Measurements from ENCODE around the gene MBD3L5. TPM values are rescaled to one million over a fixed set of nuclear protein-coding genes. Genes with fewer than 3 reads are reported as not detected.
"Not testable (repeated sequence)": the region's sequence is repeated elsewhere in the genome, so short reads cannot be mapped to it uniquely, and the experiment has no call there.

Gene MBD3L5
- total RNA-seq, 1 donor from 2014 or later: not detected

GRCh38 chr19:7063339-7063738, 33.0 kb downstream of the MBD3L5 start:
- TF ChIP-seq CTCF (IDR thresholded peaks at IDR 0.05): no peak
- Mint-ChIP-seq H3K4me1 (ENCODE audit: unreplicated experiment) (peaks cover 9% of the 10 kb centered on the region), H3K9me3 (ENCODE audit: unreplicated experiment) (no peaks in the 10 kb centered on the region), H3K27ac (ENCODE audit: unreplicated experiment) (no peak overlapping the region), H3K4me3 (ENCODE audit: unreplicated experiment) (no peak overlapping the region), H3K36me3 (ENCODE audit: unreplicated experiment) (no peaks in the 10 kb centered on the region), H3K27me3 (ENCODE audit: unreplicated experiment) (no peaks in the 10 kb centered on the region)
- no peak for DNase-seq (ENCODE audit: extremely low spot score, unreplicated experiment)

GRCh38 chr19:7063764-7064418, 33.5 kb downstream of the MBD3L5 start:
- H3K4me3 Mint-ChIP-seq (ENCODE audit: unreplicated experiment): no peak overlapping the region
- no peak for DNase-seq (ENCODE audit: extremely low spot score, unreplicated experiment)
- no peaks in the 10 kb centered on the region for H3K27me3 Mint-ChIP-seq (ENCODE audit: unreplicated experiment)
- TF ChIP-seq CTCF (IDR thresholded peaks at IDR 0.05): no peak
- no peaks in the 10 kb centered on the region for H3K9me3 Mint-ChIP-seq (ENCODE audit: unreplicated experiment)
- H3K4me1 Mint-ChIP-seq (ENCODE audit: unreplicated experiment): peaks cover 12% of the 10 kb centered on the region
- no peak overlapping the region for H3K27ac Mint-ChIP-seq (ENCODE audit: unreplicated experiment)
- H3K36me3 Mint-ChIP-seq (ENCODE audit: unreplicated experiment): no peaks in the 10 kb centered on the region

GRCh38 chr19:7067122-7067521, 36.7 kb downstream of the MBD3L5 start:
- H3K9me3 Mint-ChIP-seq (ENCODE audit: unreplicated experiment); H3K4me3 Mint-ChIP-seq (ENCODE audit: unreplicated experiment); DNase-seq (ENCODE audit: extremely low spot score, unreplicated experiment); H3K27ac Mint-ChIP-seq (ENCODE audit: unreplicated experiment); H3K27me3 Mint-ChIP-seq (ENCODE audit: unreplicated experiment): not testable (repeated sequence)
- peak; percentile 29 for TF ChIP-seq CTCF (IDR thresholded peaks at IDR 0.05)
- peaks cover 21% of the 10 kb centered on the region for H3K4me1 Mint-ChIP-seq (ENCODE audit: unreplicated experiment)
- peaks cover 11% of the 10 kb centered on the region for H3K36me3 Mint-ChIP-seq (ENCODE audit: unreplicated experiment)

- no peak for DNase-seq (ENCODE audit: extremely low spot score, unreplicated experiment)
- Mint-ChIP-seq H3K4me1 (ENCODE audit: unreplicated experiment) (peaks cover 24% of the 10 kb centered on the region), H3K4me3 (ENCODE audit: unreplicated experiment) (no peak overlapping the region), H3K27me3 (ENCODE audit: unreplicated experiment) (no peaks in the 10 kb centered on the region), H3K9me3 (ENCODE audit: unreplicated experiment) (no peaks in the 10 kb centered on the region), H3K36me3 (ENCODE audit: unreplicated experiment) (peaks cover 17% of the 10 kb centered on the region), H3K27ac (ENCODE audit: unreplicated experiment) (no peak overlapping the region)
- TF ChIP-seq CTCF (IDR thresholded peaks at IDR 0.05): no peak
Measured at GRCh38 chr19:7067716-7068115, 37.3 kb downstream of the MBD3L5 start.

- no peaks in the 10 kb centered on the region for H3K9me3 Mint-ChIP-seq (ENCODE audit: unreplicated experiment)
- H3K36me3 Mint-ChIP-seq (ENCODE audit: unreplicated experiment): peaks cover 21% of the 10 kb centered on the region
- no peak for DNase-seq (ENCODE audit: extremely low spot score, unreplicated experiment)
- no peak for TF ChIP-seq CTCF (IDR thresholded peaks at IDR 0.05)
- H3K4me1 Mint-ChIP-seq (ENCODE audit: unreplicated experiment): peaks cover 24% of the 10 kb centered on the region
- peak overlapping the region; percentile 95 for H3K27ac Mint-ChIP-seq (ENCODE audit: unreplicated experiment)
- peak overlapping the region; percentile 95 for H3K4me3 Mint-ChIP-seq (ENCODE audit: unreplicated experiment)
- no peaks in the 10 kb centered on the region for H3K27me3 Mint-ChIP-seq (ENCODE audit: unreplicated experiment)
Measured at GRCh38 chr19:7068599-7068998, 38.2 kb downstream of the MBD3L5 start.
